ENCODE measurements around the gene SLC19A2. TPM values are rescaled to one million over a fixed set of nuclear protein-coding genes. Genes with fewer than 3 reads are reported as not detected.

SLC19A2 gene
- total and polyA plus RNA-seq, 8 donors = 12.0 to 16.1 (median 13.9) TPM

DNA sequence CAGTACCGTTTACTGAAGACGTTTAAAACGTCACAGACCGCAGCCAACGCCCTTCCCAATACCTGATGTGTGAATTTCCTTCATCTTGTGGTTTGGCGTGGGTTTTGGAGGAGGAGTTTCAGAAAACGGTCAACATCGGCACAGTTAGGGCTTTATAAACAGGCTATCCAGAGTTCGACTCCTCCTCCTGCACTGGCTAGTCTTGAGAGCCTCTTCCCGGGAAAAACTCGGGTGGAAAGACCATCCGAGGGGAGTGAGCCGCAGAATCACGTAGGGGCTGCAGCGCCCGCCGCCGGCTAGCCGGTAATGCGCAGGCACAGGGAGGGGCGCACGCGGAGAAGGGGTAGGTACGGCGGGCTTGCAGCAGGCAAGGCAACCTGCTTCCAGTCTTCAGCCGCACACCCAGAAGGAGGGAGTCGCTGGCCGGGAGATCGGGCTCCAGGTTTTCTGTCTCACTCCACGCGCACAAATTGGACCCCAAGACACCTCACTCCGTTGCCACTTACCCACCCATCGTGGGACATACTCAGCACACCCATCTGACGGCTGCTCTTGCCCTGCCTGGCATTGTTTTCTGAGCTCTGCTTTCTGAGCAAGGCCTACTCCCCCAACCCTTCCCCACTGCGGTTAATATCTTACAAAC is 25.4 kb downstream of the SLC19A2 start:
- Histone ChIP-seq H3K27ac (peak overlapping the region in 1 of 2 donors; percentile 30), H3K9me3 (peaks cover 0 to 16% of the 10 kb centered on the region in 2 donors), H3K36me3 (peaks cover 0 to 2% of the 10 kb centered on the region in 2 donors), H3K4me3 (peak overlapping the region; percentile 21 to 30), H3K4me1 (peaks cover 0 to 10% of the 10 kb centered on the region in 2 donors), H3K27me3 (peaks cover 0 to 11% of the 10 kb centered on the region in 2 donors)
- DNase-seq (peak in 3 of 4 donors; percentile 10 to 82 (median 32)), ATAC-seq (peak; percentile 80)
- TF ChIP-seq, protein P1, sequence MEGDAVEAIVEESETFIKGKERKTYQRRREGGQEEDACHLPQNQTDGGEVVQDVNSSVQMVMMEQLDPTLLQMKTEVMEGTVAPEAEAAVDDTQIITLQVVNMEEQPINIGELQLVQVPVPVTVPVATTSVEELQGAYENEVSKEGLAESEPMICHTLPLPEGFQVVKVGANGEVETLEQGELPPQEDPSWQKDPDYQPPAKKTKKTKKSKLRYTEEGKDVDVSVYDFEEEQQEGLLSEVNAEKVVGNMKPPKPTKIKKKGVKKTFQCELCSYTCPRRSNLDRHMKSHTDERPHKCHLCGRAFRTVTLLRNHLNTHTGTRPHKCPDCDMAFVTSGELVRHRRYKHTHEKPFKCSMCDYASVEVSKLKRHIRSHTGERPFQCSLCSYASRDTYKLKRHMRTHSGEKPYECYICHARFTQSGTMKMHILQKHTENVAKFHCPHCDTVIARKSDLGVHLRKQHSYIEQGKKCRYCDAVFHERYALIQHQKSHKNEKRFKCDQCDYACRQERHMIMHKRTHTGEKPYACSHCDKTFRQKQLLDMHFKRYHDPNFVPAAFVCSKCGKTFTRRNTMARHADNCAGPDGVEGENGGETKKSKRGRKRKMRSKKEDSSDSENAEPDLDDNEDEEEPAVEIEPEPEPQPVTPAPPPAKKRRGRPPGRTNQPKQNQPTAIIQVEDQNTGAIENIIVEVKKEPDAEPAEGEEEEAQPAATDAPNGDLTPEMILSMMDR (IDR thresholded peaks at IDR 0.05) = no peak
- intact Hi-C loops (cut with DNase I) = no loop called here

DNA sequence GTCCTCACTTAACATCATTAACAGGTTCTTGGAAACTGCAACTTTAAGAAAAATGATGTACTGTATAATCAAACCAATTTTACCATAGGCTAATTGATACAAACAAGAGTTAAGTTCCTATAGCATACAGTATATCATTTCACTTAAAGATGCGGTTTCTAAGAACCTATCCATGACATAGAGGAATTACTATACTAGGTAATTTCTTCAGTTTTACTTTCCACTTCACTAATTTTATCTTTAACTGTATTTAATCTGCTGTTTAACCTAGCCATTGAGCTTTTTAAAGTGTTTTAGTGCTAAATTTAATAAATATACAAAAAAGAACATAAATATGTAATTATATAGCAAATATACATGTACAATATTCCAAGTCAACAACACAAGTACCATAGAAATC is 28.3 kb downstream of the SLC19A2 start:
- H3K27me3 ChIP-seq = peaks cover 0 to 11% of the 10 kb centered on the region in 2 donors
- no peak for DNase-seq
- H3K4me1 ChIP-seq = peaks cover 0 to 10% of the 10 kb centered on the region in 2 donors
- no peak overlapping the region for H3K27ac ChIP-seq
- ATAC-seq = no peak
- intact Hi-C loops (cut with DNase I) = no loop called here
- no peaks in the 10 kb centered on the region for H3K36me3 ChIP-seq
- no peak overlapping the region for H3K4me3 ChIP-seq
- TF ChIP-seq, protein P1 (IDR thresholded peaks at IDR 0.05) = no peak
- peaks cover 0 to 16% of the 10 kb centered on the region in 2 donors for H3K9me3 ChIP-seq

DNA sequence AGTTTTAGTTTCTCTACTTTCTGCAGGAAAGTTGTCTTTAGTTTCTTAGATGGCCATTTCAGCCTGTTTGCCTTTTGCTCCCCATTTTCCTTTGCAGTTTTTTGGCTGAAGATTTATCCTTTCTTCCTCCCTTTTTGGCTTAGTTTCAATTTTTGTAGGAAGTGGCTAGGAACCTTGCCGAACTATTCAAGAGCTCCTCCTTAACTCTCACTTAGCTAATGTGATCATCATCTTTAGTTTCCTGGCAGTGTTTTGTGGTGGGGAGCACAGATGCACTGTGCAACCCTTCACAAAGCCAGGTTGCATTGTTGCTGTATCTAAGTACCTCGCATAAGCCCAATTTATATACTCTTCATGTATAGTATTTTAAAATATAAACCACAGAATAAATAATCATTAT is 29.7 kb downstream of the SLC19A2 start:
- no peak for DNase-seq
- H3K9me3 ChIP-seq = peaks cover 0 to 16% of the 10 kb centered on the region in 2 donors
- H3K36me3 ChIP-seq = no peaks in the 10 kb centered on the region
- TF ChIP-seq, protein P1 (IDR thresholded peaks at IDR 0.05) = no peak
- ATAC-seq = no peak
- no peak overlapping the region for H3K4me3 ChIP-seq
- intact Hi-C loops (cut with DNase I) = no loop called here
- H3K27ac ChIP-seq = no peak overlapping the region
- H3K27me3 ChIP-seq = peaks cover 0 to 11% of the 10 kb centered on the region in 2 donors
- peaks cover 0 to 9% of the 10 kb centered on the region in 2 donors for H3K4me1 ChIP-seq

DNA sequence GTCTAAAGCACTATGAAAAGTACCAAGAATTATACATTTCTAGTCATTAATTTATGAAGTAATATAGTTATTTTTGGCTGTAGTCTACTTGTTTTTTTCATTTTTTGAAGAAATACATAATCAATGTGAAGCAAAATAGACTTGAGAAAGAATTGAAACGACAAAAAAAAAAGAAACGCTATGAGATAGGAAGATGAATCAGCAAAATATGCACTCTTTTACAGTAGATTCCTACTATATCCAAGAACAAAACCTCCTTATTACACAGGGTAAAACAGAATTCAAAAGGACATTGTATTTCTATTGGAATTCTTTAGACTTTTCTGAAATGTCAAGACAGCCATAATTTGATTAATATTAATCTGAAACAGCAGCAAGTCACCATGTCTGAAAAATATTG is 32.8 kb downstream of the SLC19A2 start:
- DNase-seq (no peak), ATAC-seq (no peak)
- Histone ChIP-seq H3K27me3 (no peaks in the 10 kb centered on the region), H3K36me3 (no peaks in the 10 kb centered on the region), H3K4me3 (no peak overlapping the region), H3K9me3 (peaks cover 0 to 11% of the 10 kb centered on the region in 2 donors), H3K27ac (no peak overlapping the region), H3K4me1 (no peaks in the 10 kb centered on the region)
- TF ChIP-seq, protein P1 (IDR thresholded peaks at IDR 0.05) = no peak
- intact Hi-C loops (cut with DNase I) = no loop called here

DNA sequence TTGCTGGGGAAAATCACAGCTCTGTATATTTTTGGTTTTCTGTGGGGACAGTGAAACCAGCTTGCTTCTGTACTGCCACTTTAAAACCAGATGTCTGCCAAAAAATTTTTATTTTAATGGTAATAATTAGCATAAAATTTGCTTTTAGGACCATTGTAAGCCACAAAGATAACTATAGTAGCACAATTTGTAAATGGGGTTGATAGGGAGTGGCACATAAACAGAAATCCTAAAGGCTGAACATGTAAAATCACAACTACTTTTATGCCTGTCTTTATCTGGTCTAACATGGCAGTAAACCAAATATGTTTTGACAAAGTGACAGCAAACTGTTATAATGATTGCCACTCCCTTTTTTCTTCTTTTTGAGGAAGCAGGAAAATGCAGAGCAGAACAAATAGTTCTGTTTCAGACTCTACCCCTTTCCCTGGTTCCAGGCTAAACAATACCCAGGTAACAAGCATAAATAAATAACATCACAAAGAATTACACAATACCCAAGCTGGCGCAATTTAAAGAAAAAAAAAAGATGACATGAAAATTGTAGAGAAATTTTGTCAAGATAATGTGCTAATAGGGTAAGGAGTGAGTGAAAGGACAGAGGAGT is 34.4 kb downstream of the SLC19A2 start:
- Histone ChIP-seq H3K4me3 (no peak overlapping the region), H3K27me3 (no peaks in the 10 kb centered on the region), H3K9me3 (no peaks in the 10 kb centered on the region), H3K27ac (no peak overlapping the region), H3K36me3 (no peaks in the 10 kb centered on the region), H3K4me1 (no peaks in the 10 kb centered on the region)
- intact Hi-C loops (cut with DNase I) = no loop called here
- TF ChIP-seq, protein P1 (IDR thresholded peaks at IDR 0.05) = no peak
- DNase-seq (no peak), ATAC-seq (no peak)
